RPMI7951 (cell line): ENCODE data around the gene DCDC2. TPM values are rescaled to one million over a fixed set of nuclear protein-coding genes. Genes with fewer than 3 reads are reported as not detected.
"Not testable (repeated sequence)": the region's sequence is repeated elsewhere in the genome, so short reads cannot be mapped to it uniquely, and the experiment has no call there.

Experiments
- DNase-seq: peaks from one replicate; pipeline ENCODE4 v3.0.0-alpha.2; 2012; ENCODE audit warnings: low read depth
- total RNA-seq: library from RNA; depleted of rRNA; stranded (reverse); fragments of >200 nt; shearing (Covaris generic); gene quantifications from 2 replicates; pipeline ENCODE4 v1.2.3, GENCODE V29; 2014

The DCDC2 gene
- total RNA-seq, 1 experiment from 2014 or later: not detected

DNA sequence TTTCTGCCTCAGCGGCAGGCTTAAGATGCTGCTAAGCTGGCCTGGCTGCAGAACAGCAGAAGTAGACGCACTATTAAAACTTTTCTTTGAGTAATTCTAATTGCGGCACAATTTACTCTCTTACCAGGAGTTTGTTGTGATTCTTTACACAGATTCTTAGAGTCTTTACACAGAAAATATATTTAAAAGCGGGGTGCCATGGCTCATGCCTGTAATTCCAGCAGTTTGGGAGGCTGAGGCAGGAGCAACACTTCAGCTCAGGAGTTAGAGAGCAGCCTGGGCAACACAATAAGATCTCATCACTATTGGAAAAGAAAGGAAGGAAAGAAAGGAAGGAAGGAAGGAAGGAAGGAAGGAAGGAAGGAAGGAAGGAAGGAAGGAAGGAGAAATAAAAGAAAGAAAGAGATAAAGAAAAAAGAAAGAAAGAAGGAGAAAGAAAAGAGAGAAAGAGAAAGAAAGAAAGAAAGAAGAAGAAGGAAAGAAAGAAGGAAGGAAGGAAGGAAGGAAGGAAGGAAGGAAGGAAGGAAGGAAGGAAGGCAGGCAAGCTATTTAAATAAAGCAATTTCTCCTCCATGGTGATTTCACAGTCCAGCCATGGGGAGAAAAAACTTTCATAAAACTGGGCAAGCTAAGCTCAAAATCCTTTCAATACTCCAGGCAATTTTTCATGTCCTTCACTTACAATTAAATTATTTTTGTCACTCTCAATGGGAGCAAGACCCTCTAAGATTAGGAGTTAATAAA lies 23.8 kb upstream of the DCDC2 start:
- DNase-seq: no peak

DNA sequence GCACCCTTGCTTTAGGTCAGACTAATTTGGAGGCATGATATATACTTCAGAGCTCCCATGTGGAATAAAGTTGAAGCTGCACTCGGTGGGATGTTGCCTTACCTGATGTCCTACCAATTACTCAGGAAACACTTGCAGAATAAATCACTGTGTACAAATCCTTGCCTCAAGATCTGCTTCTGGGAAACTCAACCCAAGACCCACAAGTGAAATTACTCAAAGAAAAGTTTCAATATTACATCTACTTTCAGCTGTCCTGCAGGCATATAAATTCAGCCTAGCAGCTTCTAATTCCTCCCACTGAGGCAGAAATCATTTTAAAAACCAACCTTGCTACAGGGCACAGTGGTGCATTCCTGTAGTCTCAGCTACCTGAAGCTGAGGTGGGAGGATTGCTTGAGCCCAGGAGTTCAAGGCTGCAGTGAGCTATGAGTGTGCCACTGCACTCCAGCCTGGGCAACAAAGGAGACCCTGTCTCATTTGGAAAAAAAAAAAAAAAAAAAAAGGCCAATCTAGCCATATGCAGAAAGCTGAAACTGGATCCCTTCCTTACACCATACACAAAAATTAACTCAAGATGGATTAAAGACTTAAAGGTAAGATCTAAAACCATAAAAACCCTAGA lies 20.7 kb upstream of the DCDC2 start:
- no peak for DNase-seq

DNA sequence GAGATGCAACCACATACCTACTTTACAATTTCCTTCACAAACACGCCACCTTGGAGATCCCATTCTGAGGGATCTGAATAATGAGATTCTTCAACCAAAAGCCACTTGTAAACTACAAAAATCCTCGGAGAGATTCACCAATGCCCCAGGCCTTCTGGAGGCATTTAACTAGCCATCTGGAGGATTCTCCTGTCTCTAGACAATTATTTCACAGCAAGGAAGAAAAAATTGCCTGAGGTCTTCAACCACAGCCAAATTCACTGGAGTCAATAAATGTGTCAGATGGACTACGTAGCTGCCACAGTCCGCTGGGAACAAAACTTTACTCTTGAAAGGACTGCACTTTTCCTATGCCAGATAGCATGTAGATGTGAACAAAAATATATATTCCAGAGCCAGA lies 19.0 kb upstream of the DCDC2 start:
- DNase-seq: peak; percentile 43

DNA sequence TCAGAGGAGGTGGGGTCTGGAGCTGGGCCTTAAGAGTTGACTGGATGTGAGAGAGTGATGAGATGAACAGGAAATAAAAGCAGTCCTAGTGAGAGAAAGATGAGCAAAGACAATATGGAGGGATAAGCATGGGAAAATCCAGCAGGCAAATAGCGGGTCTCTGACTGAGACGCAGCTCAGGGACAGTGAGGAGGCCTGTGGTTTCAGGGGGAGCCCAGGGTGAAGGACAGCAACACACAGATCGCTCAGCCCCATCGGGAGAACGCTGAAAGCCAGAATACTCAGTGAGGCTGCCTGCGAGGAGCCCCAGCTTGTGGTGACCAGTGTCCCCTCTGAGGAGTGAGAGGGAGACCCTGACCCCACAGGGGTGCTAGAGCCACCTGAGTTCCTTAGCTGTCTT lies 16.8 kb upstream of the DCDC2 start:
- DNase-seq: no peak

DNA sequence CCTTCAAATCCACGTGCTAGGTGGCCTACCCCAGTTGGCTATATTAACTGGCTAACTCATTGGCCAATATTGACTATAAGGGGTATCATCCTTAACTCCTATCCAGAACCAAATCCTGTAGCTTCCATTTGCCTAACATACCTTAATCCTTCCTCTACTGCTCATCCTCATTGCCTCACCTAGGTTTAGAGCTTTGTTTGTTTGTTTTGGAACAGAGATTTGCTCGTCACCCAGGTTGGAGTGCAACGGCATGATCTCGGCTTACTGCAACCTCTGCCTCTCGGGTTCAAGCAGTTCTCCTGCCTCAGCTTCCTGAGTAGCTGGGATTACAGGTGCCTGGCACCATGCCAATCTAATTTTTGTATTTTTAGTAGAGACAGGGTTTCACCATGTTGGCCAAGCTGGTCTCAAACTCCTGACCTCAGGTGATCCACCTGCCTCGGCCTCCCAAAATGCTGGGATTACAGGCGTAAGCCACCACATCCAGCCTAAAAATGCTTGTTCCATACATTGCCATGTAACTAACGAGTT lies 7.3 kb upstream of the DCDC2 start:
- DNase-seq: not testable (repeated sequence)

DNA sequence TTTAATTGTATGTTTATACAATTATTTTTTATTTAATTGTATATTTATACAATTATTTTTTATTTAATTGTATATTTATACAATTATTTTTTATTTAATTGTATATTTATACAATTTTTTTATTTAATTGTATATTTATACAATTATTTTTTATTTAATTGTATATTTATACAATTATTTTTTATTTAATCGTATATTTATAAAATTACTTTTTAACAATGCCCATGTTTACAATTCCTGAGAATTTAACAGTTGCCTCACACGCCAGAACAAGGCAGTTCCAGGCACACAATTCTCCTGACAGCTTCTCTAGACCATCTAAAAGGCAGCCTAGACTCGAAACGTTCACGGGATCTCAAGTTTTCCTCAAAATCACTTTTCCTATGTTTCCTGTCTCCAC lies 4.5 kb upstream of the DCDC2 start:
- DNase-seq: not testable (repeated sequence)

DNA sequence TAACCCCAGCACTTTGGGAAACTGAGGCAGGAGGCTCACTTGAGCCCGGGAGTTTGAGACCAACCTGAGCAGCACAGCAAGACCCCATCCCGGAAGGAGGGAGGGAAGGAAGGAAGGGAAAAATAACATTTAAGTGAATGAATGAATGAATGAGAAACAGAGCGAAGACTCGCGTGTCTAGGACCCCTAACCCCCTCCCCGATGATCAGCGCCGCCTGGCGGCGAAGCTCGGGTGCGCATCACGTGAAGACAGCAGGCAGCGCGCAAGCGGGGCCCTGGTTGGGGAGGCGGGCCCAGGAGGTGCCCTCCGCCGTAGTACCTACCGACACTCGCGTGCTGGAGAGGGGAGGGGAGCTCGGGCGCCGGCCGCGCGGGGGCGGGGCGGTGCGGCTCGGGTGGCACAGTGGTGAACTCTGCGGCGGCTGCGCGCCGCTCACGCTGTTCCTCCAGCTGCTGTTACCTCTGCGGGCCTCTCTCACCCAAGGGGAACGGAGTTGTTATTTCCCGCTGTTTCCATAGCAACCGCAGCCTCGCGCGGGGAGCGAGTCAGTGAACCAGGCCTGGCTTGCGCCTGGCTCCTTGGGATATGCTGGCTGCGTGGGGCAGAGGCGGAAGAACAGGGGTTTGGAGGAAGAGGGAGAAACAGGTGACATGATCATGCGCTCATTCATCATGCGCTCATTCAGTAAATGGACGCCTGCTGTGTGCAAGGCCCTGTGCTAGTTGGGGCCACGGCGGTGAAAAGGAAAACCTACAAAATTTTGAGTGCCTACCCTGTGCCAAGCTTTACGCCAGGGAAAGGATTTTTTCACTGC lies 2.0 kb upstream of the DCDC2 start:
- peak; percentile 80 for DNase-seq

DNA sequence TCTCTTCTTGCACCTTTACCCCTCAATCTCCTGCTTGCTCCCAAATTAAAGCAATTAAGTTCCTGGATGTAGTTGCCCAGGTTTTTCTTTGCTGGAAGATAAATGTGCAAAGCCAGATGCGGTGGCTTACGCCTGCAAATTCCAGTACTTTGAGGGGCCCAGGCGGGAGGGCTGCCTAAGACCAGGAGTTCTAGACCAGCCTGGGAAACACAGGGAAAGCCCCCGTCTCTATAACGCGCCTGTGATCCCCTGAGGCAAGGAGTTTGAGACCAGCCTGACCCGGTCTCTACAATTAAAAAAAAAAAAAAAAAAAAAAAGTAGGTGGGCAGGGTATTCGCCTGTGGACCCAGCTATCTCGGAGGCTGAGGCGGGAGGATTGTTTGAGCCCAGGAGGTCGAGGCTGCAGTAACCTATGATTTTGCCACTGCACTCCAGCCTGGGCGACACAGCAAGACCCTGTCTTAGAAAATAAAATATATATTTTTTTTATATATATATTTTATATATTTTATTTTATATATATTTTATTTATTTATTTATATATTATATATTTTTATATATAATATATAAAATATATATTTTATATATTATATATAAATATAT lies 461 bp upstream of the DCDC2 start:
- DNase-seq: no peak

DNA sequence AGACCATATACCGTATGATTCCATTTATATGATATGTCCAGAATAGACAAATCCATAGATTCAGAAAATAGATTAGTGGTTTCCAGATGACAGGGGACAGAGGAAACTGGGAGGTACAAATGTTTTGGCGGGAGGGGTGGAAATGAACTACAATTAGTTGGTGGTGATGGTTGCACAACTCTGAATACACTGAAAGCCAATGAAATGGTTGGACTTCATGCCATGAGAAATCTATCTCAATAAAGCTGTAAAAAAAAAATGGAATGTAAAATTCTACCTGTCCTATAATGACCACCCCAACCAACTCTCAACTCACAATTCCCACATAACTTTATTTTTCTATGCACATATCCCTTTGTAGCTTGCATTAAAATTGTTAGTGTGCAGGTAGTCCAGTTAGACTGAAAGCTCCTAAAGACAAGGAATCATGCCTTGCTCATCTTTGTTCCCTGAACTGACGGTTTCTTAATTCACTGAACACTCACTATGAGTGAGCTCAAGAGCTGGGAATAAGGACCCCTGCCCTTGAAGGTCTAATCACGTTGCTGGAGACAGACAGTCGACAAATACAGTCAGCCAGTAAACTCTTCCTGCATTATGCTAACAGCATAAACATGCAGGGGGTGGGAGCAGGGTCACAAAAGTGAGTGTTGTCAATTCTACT lies 1.4 kb downstream of the DCDC2 start:
- DNase-seq: no peak

DNA sequence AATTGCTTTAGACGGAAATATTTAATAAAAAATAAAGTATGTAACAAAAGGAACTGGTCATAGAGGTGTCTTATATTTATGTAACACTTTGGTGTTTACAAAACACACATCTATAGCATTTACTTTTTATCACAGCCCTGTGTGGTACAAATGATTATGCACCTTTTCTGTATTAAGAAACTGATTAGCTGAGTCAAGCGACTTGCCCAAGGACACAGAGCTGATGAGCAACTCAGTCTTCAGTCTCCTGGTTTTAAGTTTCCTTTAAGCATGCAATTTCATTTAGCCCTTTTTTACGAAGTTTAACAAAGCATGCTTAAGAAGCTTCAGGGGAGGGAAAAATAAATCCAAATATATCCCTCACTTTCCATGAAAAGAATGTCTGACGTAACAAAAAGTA lies 2.5 kb downstream of the DCDC2 start:
- DNase-seq: no peak

DNA sequence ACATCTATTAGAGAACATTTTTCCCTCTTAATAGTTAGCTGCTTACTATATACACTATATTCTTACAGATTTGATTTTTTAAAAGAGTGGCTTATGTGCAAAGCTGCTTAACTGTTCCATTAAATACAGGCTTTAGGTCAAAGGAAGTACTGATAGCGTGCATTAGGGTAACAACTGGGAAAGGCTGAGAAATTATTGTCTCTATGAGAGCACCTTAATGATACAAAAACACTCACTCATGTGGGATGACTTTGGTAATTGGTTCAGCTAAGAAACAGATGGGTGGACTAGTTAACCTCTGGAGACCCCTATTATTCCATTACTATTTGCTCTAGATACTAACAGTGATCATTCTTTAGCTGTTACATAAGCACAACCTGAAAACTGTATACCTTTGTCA lies 4.0 kb downstream of the DCDC2 start:
- no peak for DNase-seq

DNA sequence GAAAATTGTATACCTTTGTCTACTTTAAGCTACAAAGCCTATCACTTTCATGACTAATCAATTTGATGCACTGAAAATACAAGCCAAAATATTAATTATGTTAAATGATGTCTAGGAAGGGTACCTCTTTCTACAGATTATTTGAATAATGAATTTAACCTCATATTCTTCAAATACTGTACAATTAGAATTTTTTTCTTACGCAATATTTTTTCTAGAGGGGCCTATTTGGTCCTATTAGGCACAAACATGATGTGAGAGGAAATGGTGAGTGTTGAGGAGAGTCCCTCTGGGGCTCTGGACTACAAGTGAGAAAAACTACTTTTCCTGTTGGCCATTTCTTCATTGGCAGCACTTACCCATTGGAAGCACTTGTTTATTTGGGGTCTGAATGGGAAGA lies 5.4 kb downstream of the DCDC2 start:
- no peak for DNase-seq

DNA sequence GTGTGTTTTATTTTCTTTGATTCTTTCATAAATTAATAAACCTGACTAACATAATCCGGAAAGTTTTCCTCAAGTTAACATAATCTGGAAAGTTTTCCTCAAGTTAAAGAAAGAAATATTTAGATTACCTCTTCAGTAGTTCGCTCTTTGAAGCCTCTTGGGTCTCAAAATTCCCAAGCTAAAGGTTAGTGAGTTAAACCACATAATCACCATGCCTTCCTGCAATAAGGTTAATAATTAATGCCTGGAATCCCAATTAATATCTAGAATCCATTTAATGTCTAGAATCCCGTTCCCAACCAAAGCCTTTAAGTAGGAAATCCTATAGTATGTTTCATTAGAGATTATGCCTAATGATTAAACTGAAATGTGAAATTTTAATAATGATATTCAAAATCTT lies 12.9 kb downstream of the DCDC2 start:
- no peak for DNase-seq

DNA sequence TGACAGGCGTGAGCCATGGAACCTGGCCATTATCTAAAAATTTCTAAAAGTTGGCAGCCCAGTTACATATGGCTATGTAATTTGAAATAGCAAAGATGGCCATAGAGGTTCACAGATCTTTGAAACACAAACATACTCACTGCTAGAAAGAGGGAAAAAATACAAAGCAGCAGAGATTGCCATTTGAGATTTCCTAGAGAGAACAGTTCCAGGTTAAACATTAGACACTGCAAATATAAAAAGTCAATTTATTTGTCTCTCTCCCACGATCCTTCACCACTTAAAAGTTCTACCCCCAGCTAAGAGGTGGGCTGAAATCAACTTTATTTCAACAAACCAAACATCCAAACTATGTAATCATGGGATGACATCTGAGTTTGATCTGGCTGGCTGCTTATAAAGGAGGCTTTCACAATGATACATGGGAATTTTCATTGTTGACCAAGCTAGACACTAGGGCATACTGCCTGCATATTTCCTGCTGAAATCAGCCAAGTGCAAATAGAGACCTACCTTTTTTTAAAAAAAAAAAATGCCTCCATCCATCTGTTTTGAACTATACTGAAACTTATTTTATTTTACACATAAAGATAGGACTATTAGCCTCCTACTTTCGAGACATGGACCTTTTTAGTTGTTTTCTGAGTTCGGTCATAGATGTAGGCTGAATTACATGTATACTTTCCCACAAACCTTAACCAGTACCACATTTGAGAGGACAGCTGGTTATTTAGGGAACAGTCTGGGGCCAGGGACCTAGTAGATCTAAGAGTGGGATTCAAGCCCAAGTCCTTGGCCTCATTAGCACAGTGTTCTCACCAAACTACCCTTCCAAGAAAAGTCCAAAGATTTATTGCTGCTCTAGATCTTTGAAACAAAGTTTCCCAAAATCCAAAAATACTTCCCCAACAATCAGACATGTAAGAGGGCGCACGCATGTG lies 16.6 kb downstream of the DCDC2 start:
- DNase-seq: no peak

DNA sequence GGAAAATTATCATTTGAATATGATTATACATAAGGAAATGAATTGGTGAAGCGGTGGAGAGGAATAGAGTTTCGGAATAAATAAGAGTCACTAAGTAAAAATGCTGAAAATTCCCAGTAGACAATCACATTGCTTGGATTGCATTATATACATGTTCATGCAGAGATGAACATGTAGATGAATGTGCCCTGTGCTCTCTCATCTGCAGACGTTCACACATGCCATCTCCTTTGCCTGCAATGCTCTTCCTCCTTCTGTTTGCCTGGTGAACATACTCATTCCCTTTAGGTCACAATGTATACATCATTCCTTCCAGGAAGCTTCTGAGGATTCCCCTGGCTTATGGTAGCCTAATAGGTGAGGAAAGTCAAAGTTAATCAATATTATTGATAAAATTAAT lies 17.9 kb downstream of the DCDC2 start:
- DNase-seq: no peak

DNA sequence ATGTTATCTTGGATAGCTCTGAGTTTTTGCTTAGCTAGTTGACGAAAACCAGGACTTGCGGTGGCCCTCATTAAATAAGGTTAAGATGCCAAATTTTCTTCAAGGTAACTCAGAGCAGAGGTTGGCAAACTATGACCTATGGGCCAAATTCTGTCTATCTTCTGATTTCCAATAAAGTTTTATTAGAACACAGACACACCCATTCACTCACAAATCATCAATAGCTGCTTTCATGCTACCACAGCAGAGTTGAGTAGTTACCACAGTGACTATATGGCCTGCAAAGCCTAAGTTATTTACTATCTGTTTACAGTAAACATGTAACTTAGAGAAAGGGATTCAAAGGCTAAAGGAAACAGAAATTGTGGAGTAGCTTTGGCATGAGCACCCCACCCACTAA lies 23.6 kb downstream of the DCDC2 start:
- DNase-seq: no peak

DNA sequence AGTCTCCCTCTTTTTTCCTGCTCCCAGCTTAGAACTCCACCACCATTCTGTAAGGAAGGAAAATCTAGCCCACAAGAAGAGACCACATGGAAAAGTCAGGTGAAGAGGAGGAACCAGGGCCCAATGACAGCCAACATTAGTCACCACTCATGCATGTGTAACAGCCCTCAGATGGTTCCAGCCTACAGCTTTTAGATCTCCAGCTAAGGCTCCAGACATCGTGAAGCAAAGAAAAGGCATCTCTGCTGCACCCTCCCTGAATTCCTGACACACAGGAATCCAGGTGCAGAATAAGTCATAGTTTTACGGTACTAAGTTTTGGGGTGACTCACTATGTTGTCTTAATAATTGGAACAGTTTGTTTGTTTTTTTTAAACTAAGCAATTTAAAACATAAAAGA lies 25.5 kb downstream of the DCDC2 start:
- DNase-seq: peak; percentile 57

DNA sequence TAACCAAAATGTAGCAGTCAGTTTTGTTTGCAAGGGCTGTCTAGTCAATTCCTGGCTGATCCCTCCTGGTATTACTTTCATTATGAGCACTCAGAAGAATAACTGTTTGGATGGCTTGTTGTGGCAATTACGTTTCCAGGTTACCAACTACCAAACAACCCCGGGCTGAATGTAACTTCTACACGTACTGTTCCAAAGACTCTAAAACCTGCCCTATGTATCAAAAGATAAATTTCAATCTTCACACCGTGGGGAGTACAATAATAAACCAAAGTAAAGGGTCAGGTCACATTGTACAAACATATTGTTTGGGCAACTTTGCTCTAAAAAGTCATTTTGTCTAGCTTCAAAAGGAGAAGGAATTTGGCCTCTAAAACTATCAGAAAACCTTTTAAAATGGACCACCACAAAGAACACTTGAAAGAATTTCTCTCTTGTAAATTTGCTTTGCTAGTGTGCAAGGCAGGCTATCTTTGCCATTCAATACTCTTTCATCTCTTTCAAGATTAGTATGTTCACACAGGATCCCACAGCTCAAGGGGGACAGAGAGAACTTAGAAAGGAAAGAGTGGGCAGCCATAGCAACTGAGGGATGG lies 27.6 kb downstream of the DCDC2 start:
- peak; percentile 54 for DNase-seq

DNA sequence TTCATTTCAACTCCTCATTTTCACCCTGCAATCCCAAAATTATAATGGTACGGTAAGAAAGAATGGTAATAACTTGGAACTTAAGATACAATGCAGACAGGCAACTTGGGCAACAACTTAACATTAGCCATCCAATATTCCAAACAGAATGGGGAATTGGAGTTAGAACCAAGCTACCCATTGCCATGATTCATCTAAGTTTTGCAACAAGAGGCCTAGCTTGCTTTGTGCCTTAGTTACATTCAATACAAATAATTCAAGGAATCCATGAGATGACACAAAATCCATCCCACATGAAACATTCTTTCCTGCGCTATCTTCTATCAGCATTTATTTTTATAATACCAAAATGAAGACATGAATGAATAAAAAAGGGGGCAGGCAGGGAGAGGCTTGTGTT lies 28.4 kb downstream of the DCDC2 start:
- DNase-seq: no peak

DNA sequence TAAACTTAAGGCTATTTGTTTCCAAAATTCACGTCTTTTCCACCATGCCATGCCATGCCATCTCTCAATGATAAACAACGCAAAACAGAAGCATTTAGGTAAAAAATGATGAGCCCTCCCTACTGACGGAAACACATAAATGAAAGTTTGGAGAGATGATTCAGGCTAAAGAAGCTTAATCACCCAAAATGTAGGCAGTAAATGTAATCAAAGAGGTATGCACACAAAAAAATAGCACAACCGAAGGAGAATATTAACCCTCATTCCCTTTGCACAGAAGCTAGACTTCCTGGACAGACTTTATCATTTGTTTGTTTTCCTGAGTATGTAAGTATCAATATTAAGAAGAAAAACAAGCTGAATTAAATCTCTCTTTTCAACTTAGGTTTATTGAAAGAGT lies 28.8 kb downstream of the DCDC2 start:
- DNase-seq: no peak
